Glomerular endothelial cell (primary cell): ENCODE results near the gene USP38. TPM values are rescaled to one million over a fixed set of nuclear protein-coding genes. Genes with fewer than 3 reads are reported as not detected.
"Not testable (repeated sequence)": the region's sequence is repeated elsewhere in the genome, so short reads cannot be mapped to it uniquely, and the experiment has no call there.

Experiments used
- DNase-seq: peaks from one replicate; pipeline ENCODE4 v3.0.0-alpha.2; 2011; ENCODE audit warnings: low read depth, low spot score; ENCODE audit errors: extremely low read depth
- total RNA-seq: library from RNA; depleted of rRNA; stranded (reverse); fragments of >200 nt; gene quantifications from 2 replicates; pipeline ENCODE4 v1.2.3, GENCODE V29; 2015

Gene USP38, protein sequence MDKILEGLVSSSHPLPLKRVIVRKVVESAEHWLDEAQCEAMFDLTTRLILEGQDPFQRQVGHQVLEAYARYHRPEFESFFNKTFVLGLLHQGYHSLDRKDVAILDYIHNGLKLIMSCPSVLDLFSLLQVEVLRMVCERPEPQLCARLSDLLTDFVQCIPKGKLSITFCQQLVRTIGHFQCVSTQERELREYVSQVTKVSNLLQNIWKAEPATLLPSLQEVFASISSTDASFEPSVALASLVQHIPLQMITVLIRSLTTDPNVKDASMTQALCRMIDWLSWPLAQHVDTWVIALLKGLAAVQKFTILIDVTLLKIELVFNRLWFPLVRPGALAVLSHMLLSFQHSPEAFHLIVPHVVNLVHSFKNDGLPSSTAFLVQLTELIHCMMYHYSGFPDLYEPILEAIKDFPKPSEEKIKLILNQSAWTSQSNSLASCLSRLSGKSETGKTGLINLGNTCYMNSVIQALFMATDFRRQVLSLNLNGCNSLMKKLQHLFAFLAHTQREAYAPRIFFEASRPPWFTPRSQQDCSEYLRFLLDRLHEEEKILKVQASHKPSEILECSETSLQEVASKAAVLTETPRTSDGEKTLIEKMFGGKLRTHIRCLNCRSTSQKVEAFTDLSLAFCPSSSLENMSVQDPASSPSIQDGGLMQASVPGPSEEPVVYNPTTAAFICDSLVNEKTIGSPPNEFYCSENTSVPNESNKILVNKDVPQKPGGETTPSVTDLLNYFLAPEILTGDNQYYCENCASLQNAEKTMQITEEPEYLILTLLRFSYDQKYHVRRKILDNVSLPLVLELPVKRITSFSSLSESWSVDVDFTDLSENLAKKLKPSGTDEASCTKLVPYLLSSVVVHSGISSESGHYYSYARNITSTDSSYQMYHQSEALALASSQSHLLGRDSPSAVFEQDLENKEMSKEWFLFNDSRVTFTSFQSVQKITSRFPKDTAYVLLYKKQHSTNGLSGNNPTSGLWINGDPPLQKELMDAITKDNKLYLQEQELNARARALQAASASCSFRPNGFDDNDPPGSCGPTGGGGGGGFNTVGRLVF
- 22.8 and 25.8 TPM in 2 replicates for total RNA-seq

DNA sequence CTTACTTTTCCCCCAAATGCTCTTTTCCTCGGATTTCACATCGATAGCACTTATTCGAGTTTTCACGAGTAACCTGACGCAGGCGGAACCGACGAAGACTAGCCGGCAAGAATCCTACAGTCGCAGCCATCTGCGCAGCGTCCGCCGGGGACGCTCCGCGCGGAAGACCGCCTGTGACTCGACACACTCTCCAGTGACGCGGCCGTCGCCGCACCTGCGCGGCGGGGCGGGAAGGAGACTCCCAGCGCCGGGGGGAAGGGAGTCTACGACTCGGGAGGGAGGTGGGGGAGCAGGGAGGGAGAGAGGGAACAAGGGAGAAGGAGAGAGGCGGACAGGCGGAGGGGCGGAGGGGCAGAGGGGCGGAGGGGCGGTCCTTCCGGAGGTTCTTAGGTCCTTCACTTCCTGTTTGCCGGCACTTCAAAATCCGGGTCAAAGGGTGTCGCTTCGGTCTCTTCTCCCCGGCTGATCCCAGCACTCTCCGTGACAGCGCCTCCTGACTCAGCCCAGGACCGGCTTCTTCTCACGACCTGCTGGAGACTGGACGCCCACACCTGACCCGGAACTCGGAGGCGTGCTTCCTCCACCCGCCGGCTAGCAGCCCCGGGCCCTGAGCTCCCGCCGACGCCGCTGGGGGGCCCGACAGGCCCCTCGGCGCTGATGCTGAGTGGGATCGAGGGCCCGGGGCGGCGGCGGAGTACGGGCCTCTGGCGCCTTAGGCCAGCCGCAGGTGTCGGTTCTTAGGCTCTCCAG, at the start of gene USP38:
USP38 (plus strand) TSS at position 415 of the 750 bp plus-strand sequence. CDS start 534 bp downstream, outside the sequence.
- DNase-seq, result no peak

DNA sequence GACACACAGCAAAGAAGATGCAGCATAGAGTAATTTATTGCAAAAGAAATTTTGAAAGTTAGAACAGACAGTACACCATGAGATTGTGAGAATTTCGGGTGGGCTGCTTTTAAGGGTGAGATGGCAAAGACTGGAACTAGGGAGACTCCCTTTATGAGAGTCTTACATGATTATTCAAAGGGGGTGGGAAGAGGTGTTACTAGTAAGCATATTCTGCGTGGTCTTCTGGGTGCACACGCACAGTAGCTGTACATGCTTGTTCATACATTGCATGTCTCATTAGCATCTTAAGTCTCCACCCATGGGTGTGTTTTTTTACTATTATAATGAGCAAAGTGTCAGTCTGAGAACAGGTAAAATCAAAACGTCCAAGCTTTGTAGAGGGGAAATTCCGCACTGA, 49.4 kb upstream of the USP38 start:
- DNase-seq, result no peak

DNA sequence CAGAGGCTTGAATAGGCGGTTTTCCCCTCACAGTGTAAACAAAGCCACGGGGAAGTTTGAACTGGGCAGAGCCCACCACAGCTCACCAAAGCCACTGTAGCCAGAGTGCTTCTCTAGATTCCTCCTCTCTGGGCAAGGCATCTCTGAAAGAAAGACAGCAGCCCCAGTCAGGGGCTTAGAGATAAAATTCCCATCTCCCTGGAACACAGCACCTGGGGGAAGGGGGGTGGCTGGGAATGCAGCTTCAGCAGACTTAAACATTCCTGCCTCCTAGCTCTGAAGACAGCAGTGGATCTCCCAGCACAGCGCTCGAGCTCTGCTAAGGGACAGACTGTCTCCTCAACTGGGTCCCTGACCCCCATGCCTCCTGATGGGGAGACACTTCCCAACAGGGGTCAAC, 44.0 kb upstream of the USP38 start:
- no peak for DNase-seq

- DNase-seq, result no peak
Measured at GRCh38 chr4:143148521-143148920, 36.2 kb upstream of the USP38 start.

- no peak for DNase-seq
Measured at GRCh38 chr4:143156853-143157252, 27.9 kb upstream of the USP38 start.

DNA sequence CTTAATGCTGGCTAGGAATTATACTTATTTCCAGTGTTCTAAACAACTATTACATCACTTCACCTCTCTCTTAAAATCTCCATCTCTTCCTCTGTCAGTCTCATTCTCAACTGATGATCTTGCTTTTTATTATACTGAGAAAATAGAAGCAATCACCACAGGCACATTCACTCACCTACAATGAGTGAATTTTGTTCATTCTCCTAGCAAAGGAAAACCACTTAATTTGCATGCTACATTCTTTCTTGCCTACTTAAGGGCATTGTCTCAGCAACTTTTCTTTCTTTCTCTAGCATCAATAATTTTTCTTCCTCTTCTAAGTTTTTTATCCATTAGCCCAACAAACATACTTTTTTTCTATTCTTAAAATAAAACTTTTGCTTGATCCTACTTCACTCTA, 21.1 kb upstream of the USP38 start:
- no peak for DNase-seq

- DNase-seq, result not testable (repeated sequence)
Measured at GRCh38 chr4:143166722-143167121, 18.0 kb upstream of the USP38 start.

DNA sequence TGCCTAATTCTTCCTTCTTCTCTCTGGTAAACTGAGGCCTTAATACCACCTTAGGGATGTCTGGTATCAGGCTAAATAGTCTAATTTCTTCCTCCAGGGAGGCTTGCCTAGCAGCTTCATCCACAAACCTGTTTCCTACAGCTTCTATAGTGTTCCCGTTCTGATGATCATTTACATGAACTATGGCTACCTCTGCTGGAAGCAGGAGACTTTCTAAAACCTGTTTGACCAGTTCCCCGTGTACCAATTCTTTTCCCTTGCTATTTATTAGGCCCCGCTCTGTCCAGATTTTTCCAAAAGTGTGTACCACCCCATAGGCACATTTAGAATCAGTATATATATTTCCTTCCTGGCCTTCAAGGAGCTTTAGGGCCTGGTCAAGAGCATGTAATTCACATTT, 5.8 kb upstream of the USP38 start:
- no peak for DNase-seq

GRCh38 chr4:143183513-143184216, 1.1 kb upstream of the USP38 start:
- no peak for DNase-seq

GRCh38 chr4:143184217-143184502, 557 bp upstream of the USP38 start:
- no peak for DNase-seq

- no peak for DNase-seq
Measured at GRCh38 chr4:143185253-143186107, 763 bp downstream of the USP38 start.

GRCh38 chr4:143186212-143186611, 1.5 kb downstream of the USP38 start:
- no peak for DNase-seq

DNA sequence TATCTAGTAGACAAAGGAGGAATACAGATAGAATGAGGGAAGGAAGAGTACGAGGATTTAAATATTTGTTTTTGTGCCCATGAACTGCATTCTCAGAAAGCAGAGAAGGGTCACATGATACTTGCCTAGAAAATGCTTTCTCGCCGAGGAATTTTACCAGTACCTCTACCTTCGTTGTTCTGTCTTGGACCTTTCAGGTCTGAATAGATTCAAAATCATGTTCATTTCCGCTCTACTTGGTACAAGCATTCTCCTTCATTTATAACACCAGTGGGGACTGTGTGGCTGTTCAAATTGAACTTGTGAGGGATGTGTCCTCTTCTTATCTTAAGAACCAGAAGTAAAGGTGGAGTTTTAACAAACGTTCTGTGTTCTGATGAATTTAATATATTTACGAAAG, 1.9 kb downstream of the USP38 start:
- DNase-seq, result no peak

- no peak for DNase-seq
Measured at GRCh38 chr4:143188136-143189088, 3.7 kb downstream of the USP38 start.

DNA sequence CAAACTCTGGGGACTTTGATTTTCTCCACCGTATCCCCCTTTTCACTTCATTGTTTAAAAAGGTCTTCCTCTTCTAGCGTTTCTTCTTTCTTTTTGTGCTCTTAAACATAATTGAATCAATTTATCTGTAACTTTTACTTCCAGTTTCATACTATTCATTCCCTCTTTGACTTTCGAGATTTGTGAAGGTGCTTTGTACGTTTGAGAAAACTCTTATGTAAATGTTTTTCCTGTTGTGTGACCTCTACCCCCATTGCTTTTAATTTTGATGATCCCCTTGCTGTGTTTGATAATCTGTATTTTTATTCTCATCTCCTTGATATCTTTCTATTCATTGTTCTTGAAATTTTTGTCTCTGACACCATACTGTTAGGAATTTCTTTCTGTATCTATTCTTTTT, 4.8 kb downstream of the USP38 start:
- no peak for DNase-seq

GRCh38 chr4:143195581-143195980, 10.9 kb downstream of the USP38 start:
- no peak for DNase-seq

GRCh38 chr4:143196323-143196722, 11.6 kb downstream of the USP38 start:
- no peak for DNase-seq

- DNase-seq, result no peak
Measured at GRCh38 chr4:143199503-143199902, 14.8 kb downstream of the USP38 start.
